Measurements from ENCODE around the gene GCSH. TPM values are rescaled to one million over a fixed set of nuclear protein-coding genes. Genes with fewer than 3 reads are reported as not detected.

The GCSH gene
- total and polyA plus RNA-seq, 10 of the 15 experiments (the other 5 are each of a cell fraction or from before 2014, with no cell fraction given), result 14.7 to 108 (median 39.3) TPM

DNA sequence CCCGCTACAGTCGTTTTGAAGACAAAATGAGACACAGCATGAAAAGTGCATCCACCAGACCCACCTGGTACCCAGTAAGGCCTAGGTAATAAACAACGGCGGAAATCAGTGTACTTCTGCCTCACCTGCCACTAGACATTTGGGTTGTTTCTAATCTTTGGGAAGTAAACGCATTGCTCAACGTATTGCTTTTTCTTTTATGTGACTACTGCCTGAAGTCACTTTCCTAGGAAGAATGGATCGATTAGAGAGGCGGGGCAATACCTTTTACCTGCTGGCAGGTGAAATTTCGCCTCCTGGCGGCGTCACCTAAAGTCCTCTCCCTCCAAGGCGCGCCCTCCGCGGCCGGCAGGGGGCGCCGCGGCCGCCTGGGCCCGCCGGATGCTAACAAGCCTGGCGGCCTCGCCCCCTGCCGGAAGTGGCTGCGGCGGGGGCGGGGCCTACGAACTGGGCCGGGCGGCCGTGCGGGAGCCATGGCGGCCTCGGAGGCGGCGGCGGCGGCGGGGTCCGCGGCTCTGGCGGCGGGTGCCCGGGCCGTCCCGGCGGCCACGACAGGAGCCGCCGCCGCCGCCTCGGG lies 60.7 kb downstream of the GCSH start, which contains the start of gene ATMIN (continued):
- no peak for TF ChIP-seq KAT2A (conservative IDR thresholded peaks at IDR 0.05; ENCODE audit: control insufficient read depth, low read depth, low read length)

Small RNAs within 50 kb of the gene (small RNA-seq; reads per million reads assigned to genes)
- gene AC092718.3 (not detected), gene RNU6-1191P (not detected)

Other genes starting within 250 kb of the GCSH start
- 87.8 and 104 TPM in 2 replicates for gene CMC2, start 89.5 kb downstream of the GCSH start, total RNA-seq (2014; rRNA removed)
- gene CMC2, start 89.5 kb downstream of the GCSH start, total RNA-seq (2014; rRNA removed; fragmentation: Illumina TruSeq; extraction: Trizol), result 62.5 and 62.8 TPM in 2 replicates
- gene CMC2, start 89.5 kb downstream of the GCSH start, total RNA-seq (2021), result 79.8 and 87.8 TPM in 2 replicates
- 236 and 293 TPM in 2 replicates for gene CMC2, start 89.5 kb downstream of the GCSH start, polyA plus RNA-seq (2011; rRNA removed)
- 86.8 and 93.5 TPM in 2 replicates for gene CMC2, start 89.5 kb downstream of the GCSH start, polyA plus RNA-seq (2014; fragmentation: Illumina TruSeq; extraction: Trizol)
- 100 to 1,000 TPM; 248 to 251 TPM for gene CMC2, start 89.5 kb downstream of the GCSH start, polyA plus RNA-seq (2014; fragmentation: Nextera tagmentation; extraction: Ambion mirVana)
- 97.1 and 117 TPM in 2 replicates for gene CMC2, start 89.5 kb downstream of the GCSH start, polyA plus RNA-seq (2014; rRNA removed)
- gene CMC2, start 89.5 kb downstream of the GCSH start, polyA plus RNA-seq (2016; fragmentation: Nextera tagmentation; extraction: Ambion mirVana), result 100 to 1,000 TPM; 217 to 223 TPM
- gene CENPN, start 89.2 kb downstream of the GCSH start, total RNA-seq (2014; rRNA removed), result 39.8 and 40.2 TPM in 2 replicates
- gene CENPN, start 89.2 kb downstream of the GCSH start, total RNA-seq (2014; rRNA removed; fragmentation: Illumina TruSeq; extraction: Trizol), result 48.8 and 49.8 TPM in 2 replicates
- gene CENPN, start 89.2 kb downstream of the GCSH start, total RNA-seq (2021), result 43.7 and 44.6 TPM in 2 replicates
- 63.9 and 97.4 TPM in 2 replicates for gene CENPN, start 89.2 kb downstream of the GCSH start, polyA plus RNA-seq (2011; rRNA removed)
- gene CENPN, start 89.2 kb downstream of the GCSH start, polyA plus RNA-seq (2014; fragmentation: Illumina TruSeq; extraction: Trizol), result 68.9 and 76.4 TPM in 2 replicates
- 100 to 1,000 TPM; 134 to 143 TPM for gene CENPN, start 89.2 kb downstream of the GCSH start, polyA plus RNA-seq (2014; fragmentation: Nextera tagmentation; extraction: Ambion mirVana)
- 31.2 and 74.1 TPM in 2 replicates for gene CENPN, start 89.2 kb downstream of the GCSH start, polyA plus RNA-seq (2014; rRNA removed)
- gene CENPN, start 89.2 kb downstream of the GCSH start, polyA plus RNA-seq (2016; fragmentation: Nextera tagmentation; extraction: Ambion mirVana), result 10 to 100 TPM; 64.8 to 73.7 TPM
- gene ATMIN, start 60.6 kb downstream of the GCSH start, total RNA-seq (2014; rRNA removed), result 23.5 and 24.6 TPM in 2 replicates
- gene ATMIN, start 60.6 kb downstream of the GCSH start, total RNA-seq (2014; rRNA removed; fragmentation: Illumina TruSeq; extraction: Trizol), result 25.6 and 28.9 TPM in 2 replicates
- 17.8 and 21.9 TPM in 2 replicates for gene ATMIN, start 60.6 kb downstream of the GCSH start, total RNA-seq (2021)
- gene ATMIN, start 60.6 kb downstream of the GCSH start, polyA plus RNA-seq (2011; rRNA removed), result 25.8 and 26.4 TPM in 2 replicates
- 25.9 and 34.2 TPM in 2 replicates for gene ATMIN, start 60.6 kb downstream of the GCSH start, polyA plus RNA-seq (2014; fragmentation: Illumina TruSeq; extraction: Trizol)
- gene ATMIN, start 60.6 kb downstream of the GCSH start, polyA plus RNA-seq (2014; fragmentation: Nextera tagmentation; extraction: Ambion mirVana), result 1 to 10 TPM; 5.2 to 8.7 TPM
- gene ATMIN, start 60.6 kb downstream of the GCSH start, polyA plus RNA-seq (2014; rRNA removed), result 14.3 and 14.7 TPM in 2 replicates
- 1 to 10 TPM; 7.1 to 8.3 TPM for gene ATMIN, start 60.6 kb downstream of the GCSH start, polyA plus RNA-seq (2016; fragmentation: Nextera tagmentation; extraction: Ambion mirVana)
- gene C16orf46, start 19.2 kb downstream of the GCSH start, total RNA-seq (2014; rRNA removed), result 0.05 TPM in 1 of 2 replicates, not detected in the other
- gene C16orf46, start 19.2 kb downstream of the GCSH start, total RNA-seq (2014; rRNA removed; fragmentation: Illumina TruSeq; extraction: Trizol), result not detected in 2 replicates
- not detected in 2 replicates for gene C16orf46, start 19.2 kb downstream of the GCSH start, total RNA-seq (2021)
- 0.22 and 0.23 TPM in 2 replicates for gene C16orf46, start 19.2 kb downstream of the GCSH start, polyA plus RNA-seq (2011; rRNA removed)
- gene C16orf46, start 19.2 kb downstream of the GCSH start, polyA plus RNA-seq (2014; fragmentation: Illumina TruSeq; extraction: Trizol), result 0.54 TPM in 1 of 2 replicates, not detected in the other
- under 1 TPM in 1 of 2 experiments, not detected in 1; 0.04 TPM for gene C16orf46, start 19.2 kb downstream of the GCSH start, polyA plus RNA-seq (2014; fragmentation: Nextera tagmentation; extraction: Ambion mirVana)
- 0.05 TPM in 1 of 2 replicates, not detected in the other for gene C16orf46, start 19.2 kb downstream of the GCSH start, polyA plus RNA-seq (2014; rRNA removed)
- under 1 TPM; 0.06 to 0.46 TPM for gene C16orf46, start 19.2 kb downstream of the GCSH start, polyA plus RNA-seq (2016; fragmentation: Nextera tagmentation; extraction: Ambion mirVana)
- gene BCO1, start 142.3 kb upstream of the GCSH start, total RNA-seq (2014; rRNA removed), result not detected in 2 replicates
- not detected in 2 replicates for gene BCO1, start 142.3 kb upstream of the GCSH start, total RNA-seq (2014; rRNA removed; fragmentation: Illumina TruSeq; extraction: Trizol)
- gene BCO1, start 142.3 kb upstream of the GCSH start, total RNA-seq (2021), result not detected in 2 replicates
- 0.12 and 0.14 TPM in 2 replicates for gene BCO1, start 142.3 kb upstream of the GCSH start, polyA plus RNA-seq (2011; rRNA removed)
- not detected in 2 replicates for gene BCO1, start 142.3 kb upstream of the GCSH start, polyA plus RNA-seq (2014; fragmentation: Illumina TruSeq; extraction: Trizol)
- gene BCO1, start 142.3 kb upstream of the GCSH start, polyA plus RNA-seq (2014; fragmentation: Nextera tagmentation; extraction: Ambion mirVana), result under 1 TPM; 0.09 to 0.21 TPM
- not detected in 2 replicates for gene BCO1, start 142.3 kb upstream of the GCSH start, polyA plus RNA-seq (2014; rRNA removed)
- gene BCO1, start 142.3 kb upstream of the GCSH start, polyA plus RNA-seq (2016; fragmentation: Nextera tagmentation; extraction: Ambion mirVana), result not detected
- gene GAN, start 218.6 kb upstream of the GCSH start, total RNA-seq (2014; rRNA removed), result 3.4 and 4.0 TPM in 2 replicates
- gene GAN, start 218.6 kb upstream of the GCSH start, total RNA-seq (2014; rRNA removed; fragmentation: Illumina TruSeq; extraction: Trizol), result 4.7 and 5.0 TPM in 2 replicates
- gene GAN, start 218.6 kb upstream of the GCSH start, total RNA-seq (2021), result 6.6 and 8.4 TPM in 2 replicates
- gene GAN, start 218.6 kb upstream of the GCSH start, polyA plus RNA-seq (2011; rRNA removed), result 3.8 and 4.9 TPM in 2 replicates
- gene GAN, start 218.6 kb upstream of the GCSH start, polyA plus RNA-seq (2014; fragmentation: Illumina TruSeq; extraction: Trizol), result 1.4 and 1.6 TPM in 2 replicates
- gene GAN, start 218.6 kb upstream of the GCSH start, polyA plus RNA-seq (2014; fragmentation: Nextera tagmentation; extraction: Ambion mirVana), result 1 to 10 TPM in 1 of 2 experiments, under 1 TPM in 1; 0.42 to 1.2 TPM
- 1.8 and 2.1 TPM in 2 replicates for gene GAN, start 218.6 kb upstream of the GCSH start, polyA plus RNA-seq (2014; rRNA removed)
- gene GAN, start 218.6 kb upstream of the GCSH start, polyA plus RNA-seq (2016; fragmentation: Nextera tagmentation; extraction: Ambion mirVana), result 1 to 10 TPM; 2.0 to 3.0 TPM